Fibroblast of lung (primary cell): Measurements from ENCODE around the gene EVX2.

Source experiments
- CTCF ChIP-seq, 2 donors: IDR thresholded peaks in 1 of 2; conservative IDR thresholded peaks in 1 of 2; 1 replicate in 1 of 2; 2 replicates in 1 of 2; pipeline ENCODE4 v1.5.1; 2011 to 2012; ENCODE audit warnings: low read length in 2 of 2, control low read depth in 1 of 2, inconsistent platforms in 1 of 2, low read depth in 1 of 2, mild to moderate bottlenecking in 1 of 2
- EZH2 ChIP-seq: IDR thresholded peaks from 2 replicates; pipeline ENCODE4 v1.5.1; 2012; ENCODE audit warnings: low read length, control low read depth, mild to moderate bottlenecking; ENCODE audit errors: missing control alignments

- TF ChIP-seq CTCF (conservative IDR thresholded peaks at IDR 0.05 in 1 of 2, IDR thresholded peaks at IDR 0.05 in 1 of 2; ENCODE audit: low read depth in 1 of 2, low read length in 2 of 2): no peak
- TF ChIP-seq EZH2: no peak
Observed at GRCh38 chr2:176109946-176110345, 26.2 kb upstream of the EVX2 start.
